ENCODE measurements around the gene SLAIN2.
"Not testable (repeated sequence)": the region's sequence is repeated elsewhere in the genome, so short reads cannot be mapped to it uniquely, and the experiment has no call there.

Gene SLAIN2

GRCh38 chr4:48372272-48372671 lies 30.9 kb downstream of the SLAIN2 start:
- no peak for DNase-seq

- peak; percentile 21 for DNase-seq
Measured at GRCh38 chr4:48375651-48376304, 34.4 kb downstream of the SLAIN2 start.

GRCh38 chr4:48379587-48380180 lies 38.4 kb downstream of the SLAIN2 start:
- no peak for DNase-seq

DNA sequence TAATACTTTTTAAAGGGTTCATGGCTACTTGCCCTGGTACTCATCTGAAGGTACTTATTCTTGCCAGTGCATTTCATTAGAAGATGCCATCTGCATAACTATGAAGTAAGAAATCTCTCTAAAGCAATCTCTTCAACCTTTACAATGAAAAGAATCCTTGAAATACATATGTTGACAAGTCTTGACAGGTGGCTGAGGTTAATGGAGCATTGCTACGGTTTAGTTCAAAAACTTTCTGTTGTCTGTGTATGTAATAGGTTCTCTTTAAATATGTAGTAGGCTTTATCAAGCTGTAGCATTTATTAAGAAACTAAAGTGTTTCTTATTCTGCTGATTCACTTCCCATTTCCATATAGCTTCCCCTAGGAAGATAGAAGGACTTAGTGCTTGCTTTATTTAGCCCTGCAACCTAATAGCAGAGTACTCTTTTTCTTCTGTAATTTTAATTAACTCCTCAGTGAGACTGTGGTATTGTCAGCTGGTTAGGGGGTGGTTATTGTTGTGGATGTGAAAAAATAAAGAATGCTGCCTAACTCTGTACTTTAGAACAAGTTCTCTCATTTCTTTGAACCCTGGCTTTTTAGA lies 39.3 kb downstream of the SLAIN2 start:
- DNase-seq = no peak

GRCh38 chr4:48388525-48389154 lies 47.3 kb downstream of the SLAIN2 start:
- no peak for DNase-seq

GRCh38 chr4:48396043-48396442 lies 54.7 kb downstream of the SLAIN2 start:
- DNase-seq = no peak

DNA sequence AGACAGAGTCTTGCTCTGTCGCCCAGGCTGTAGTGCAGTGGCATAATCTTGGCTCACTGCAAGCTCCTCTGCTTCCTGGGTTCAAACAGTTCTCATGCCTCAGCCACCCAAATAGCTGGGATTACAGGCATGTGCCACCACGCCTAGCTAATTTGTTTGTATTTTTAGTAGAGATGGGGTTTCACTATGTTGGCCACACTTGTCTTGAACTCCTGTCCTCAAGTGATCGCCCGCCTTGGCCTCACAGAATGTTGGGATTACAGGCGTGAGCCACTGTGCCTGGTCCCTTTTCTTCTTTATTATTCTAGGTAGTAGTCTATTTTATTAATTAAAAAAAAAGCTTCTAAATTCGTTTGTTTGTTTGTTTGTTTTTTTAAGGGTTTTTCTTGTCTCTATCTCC lies 59.1 kb downstream of the SLAIN2 start:
- no peak for DNase-seq

DNA sequence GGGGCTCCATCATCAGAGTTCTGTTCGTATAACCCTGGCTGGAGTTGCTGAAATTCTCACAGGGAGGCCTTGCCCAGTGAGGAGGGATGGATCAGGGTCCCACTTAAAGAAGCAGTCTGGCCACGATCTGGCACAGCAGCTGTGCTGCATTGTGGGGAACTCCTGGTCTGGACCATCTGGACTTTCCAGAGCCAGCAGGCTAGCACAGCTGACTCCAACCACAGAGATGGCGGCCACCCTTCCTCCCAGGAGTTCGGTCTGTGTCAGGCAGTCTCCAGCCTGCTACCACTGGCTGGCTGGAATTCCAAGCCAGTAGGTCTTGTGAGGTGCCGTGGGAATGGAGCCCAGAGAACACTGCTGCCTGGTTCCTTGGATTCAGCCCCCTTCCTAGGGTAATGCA lies 62.0 kb downstream of the SLAIN2 start:
- DNase-seq = no peak

DNA sequence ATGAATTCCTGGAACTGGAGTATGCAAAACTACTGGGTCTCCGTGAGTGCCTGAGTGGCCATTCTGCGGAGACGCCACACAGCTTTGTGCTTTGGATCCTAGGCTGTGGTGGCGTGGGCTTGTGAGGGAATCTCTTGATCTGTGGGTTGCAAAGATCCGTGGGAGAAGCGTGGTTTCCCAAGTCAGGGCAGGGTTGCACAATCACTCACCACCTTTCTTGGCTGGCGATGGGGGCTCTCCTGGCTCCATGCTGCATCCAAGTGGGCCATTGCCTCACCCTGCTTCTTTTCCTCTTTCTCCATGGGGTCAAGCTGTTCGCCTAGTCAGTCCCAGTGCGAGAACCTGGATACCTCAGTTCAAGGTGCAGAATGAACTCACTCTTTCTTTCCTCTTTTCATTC lies 62.5 kb downstream of the SLAIN2 start:
- no peak for DNase-seq

DNA sequence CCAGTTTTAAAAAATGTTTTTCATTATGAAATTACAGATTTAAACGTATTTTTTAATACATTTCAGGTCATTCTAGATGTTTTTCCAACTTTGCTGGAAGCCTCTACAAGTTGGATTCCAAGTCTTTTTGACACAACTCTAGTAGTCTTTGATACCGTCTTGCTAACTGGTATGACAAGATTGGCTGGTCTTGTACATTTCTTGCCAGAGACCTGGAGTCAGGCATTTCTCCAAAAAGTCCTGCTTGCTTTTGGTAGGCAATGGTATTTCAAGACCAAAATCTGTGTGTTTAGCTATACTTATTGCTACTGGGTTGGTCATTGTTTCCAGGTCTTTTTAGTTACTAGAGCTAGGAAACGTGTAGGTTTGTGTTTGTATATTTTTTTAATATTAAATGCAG lies 64.6 kb downstream of the SLAIN2 start:
- no peak for DNase-seq

DNA sequence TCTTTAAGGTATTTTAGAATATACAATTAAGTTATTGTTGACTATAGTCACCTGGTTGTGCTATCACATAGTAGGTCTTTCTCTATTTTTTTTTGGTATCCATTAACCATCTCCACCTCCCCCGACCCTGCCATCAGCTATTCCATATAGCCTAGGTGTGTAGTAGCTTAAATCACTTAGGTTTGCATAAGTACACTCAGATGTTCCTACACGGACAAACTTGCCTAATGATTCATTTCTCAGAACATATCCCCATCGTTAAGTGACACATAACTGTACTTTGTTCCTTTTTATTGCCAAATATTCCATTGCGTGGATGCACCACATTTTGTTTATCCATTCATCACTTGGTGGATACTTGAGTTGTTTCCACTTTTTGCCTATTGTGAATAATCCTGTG lies 67.9 kb downstream of the SLAIN2 start:
- no peak for DNase-seq

- no peak for DNase-seq
Measured at GRCh38 chr4:48410812-48411211, 69.5 kb downstream of the SLAIN2 start.

GRCh38 chr4:48420144-48420543 lies 78.8 kb downstream of the SLAIN2 start:
- no peak for DNase-seq

DNA sequence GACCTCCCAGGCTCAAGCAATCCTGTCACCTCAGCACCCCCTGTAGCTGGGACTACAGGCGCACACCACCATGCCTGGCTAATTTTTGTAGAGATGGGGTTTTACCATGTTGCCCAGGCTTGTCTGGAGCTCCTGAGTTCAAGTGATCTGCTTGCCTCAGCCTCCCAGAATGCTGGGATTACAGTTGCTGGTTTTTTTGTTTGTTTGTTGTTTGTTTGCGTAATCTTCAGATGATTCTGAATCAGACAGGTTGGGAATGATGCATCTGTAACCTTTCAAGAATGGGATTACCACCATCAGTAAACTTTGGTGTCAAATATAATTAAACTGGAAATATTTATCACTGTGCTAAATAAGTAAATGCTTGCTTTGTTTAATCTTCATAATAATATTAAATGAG lies 79.8 kb downstream of the SLAIN2 start:
- no peak for DNase-seq

- no peak for DNase-seq
Measured at GRCh38 chr4:48428926-48429325, 87.6 kb downstream of the SLAIN2 start.

GRCh38 chr4:48429709-48430474 lies 88.6 kb downstream of the SLAIN2 start:
- no peak for DNase-seq

- DNase-seq = no peak
Measured at GRCh38 chr4:48431401-48431800, 90.1 kb downstream of the SLAIN2 start.

DNA sequence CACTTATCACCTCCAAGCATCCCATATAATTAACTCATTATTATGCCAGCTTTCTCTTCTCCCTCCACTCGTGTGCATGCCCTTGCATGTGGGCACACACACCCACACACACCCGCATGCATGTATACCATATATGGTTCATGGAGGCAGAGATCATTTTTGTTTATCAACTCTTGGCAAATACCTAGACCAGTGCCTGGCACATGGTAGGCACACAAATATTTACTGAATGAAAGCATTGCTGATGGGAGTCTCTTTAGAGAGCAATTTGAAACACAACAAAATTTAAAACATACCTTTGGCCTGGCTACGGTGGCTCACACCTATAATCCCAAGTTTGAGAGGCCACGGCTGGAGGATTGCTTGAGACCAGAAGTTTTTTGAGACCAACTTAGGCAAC lies 90.7 kb downstream of the SLAIN2 start:
- DNase-seq = no peak

- no peak for DNase-seq
Measured at GRCh38 chr4:48436318-48436717, 95.0 kb downstream of the SLAIN2 start.

DNA sequence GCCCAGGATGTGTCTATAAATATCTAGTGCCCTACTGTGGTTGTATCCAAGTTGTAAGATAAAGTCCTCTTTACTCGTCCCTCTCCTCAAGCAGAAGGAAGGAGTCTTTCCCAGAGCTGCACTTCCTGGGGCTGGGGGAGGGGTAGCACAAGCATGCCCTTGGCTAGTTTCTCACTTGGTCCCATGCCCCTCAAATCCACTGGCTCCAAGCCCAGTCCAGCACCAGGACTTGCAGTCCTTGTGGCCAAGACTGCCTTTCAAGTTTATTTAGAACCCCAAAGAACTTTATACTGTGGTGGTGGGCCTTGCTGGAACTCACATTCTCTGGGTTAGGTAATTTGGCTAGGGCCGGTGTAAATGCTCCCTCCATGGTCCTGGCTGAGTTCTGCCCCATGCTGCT lies 98.7 kb downstream of the SLAIN2 start:
- DNase-seq = no peak

DNA sequence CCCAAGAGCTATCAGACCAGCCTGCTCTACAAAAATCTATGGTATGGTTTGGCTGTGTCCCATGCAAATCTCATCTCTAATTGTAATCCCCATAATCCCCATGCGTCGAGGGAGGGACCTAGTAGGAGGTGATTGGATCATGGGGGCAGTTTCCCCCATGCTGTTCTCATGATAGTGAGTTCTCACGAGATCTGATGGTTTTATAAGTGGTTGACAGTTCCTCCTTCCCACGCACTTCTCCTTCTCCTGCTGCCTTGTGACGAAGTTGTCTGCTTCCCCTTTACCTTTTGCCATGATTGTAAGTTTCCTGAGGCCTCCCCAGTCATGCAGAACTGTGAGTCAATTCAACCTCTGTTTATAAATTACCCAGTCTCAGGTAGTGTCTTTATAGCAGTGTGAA lies 99.6 kb downstream of the SLAIN2 start:
- not testable (repeated sequence) for DNase-seq

DNA sequence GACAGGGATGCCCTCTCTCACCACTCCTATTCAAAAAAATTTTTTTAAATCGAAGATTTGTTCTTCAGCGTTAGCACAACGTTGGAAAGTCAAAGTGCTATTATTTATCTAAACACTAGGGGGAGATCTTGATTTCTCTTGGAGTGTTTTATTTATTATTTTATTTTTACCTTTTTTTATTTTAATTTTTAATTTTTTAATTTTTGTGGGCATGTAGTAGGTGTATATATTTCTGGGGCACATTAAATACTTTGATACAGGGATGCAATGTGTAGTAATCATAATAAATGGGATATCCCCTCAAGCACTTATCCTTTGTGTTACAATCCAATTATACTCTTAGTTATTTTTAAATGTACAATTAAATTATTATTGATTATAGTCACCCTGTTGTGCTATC lies 104.4 kb downstream of the SLAIN2 start:
- no peak for DNase-seq

GRCh38 chr4:48446642-48447041 lies 105.3 kb downstream of the SLAIN2 start:
- DNase-seq = no peak

DNA sequence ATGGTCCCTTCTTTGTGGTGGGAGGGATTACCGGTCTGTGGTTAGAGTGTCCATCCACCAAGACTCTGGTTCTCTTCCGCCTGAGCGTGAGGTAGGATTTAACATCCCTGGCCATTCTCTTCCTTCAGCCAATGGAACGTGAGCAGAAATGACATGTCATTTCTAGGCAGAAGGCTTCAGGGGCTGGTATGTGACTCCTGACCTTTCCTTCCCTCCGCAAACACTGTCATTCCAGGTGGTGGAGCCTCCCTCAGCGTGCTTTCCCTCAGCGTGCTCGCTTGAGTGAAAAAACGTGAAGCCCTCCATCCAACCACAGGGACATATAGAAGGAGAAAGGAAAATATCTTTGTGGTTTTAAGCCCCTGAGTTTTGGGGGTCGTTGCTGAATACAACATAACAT lies 107.8 kb downstream of the SLAIN2 start:
- DNase-seq = no peak
